HG03354 (cell line): ENCODE data around the gene GTF2A2.
"Not testable (repeated sequence)": the region's sequence is repeated elsewhere in the genome, so short reads cannot be mapped to it uniquely, and the experiment has no call there.

Experiments
- ATAC-seq: cut with Tn5 transposase; IDR thresholded peaks from one replicate; pipeline ENCODE4 v1.9.1; 2021; ENCODE audit warnings: mild to moderate bottlenecking; ENCODE audit not compliant: unreplicated experiment, poor library complexity, severe bottlenecking

GTF2A2 gene, protein sequence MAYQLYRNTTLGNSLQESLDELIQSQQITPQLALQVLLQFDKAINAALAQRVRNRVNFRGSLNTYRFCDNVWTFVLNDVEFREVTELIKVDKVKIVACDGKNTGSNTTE

DNA sequence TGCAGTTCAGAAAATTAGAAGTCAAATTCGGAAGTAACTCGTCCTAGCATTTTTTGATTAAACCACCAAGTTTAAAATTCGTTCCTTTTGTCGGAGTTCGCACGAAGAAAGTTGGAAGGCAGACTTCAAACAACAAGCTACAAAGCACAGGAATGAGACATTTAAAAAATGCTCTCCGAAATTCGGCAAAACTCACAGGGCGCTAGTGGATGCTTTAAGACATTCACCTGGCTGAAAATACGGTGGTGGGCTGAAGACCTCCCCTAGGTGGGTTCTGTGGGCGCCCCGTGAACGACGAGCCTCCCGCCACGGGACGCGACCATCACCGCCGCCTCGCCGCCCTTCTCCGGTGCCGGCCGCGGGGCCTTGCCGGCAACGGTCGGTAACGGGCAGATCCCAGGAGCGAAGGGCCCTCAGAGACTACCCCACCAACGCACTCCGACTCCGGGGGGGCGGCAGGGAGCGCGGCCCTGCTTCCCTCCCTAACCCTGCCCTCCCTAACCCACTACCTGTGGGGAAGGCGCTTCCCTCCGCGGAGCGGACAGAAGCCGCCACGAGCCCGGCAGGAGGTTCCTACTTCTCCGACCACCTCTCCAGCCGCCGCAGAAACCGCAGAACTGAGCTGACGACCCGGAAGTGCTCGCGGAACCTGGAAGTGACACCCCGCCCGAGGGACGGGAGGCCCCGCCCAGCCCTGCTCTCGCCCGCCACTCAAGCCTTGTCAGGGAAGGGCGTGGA is at the start of gene GTF2A2:
Gene GTF2A2, minus strand, starts transcription at position 619 of the 738 bp plus-strand sequence. CDS start 5,238 bp downstream, outside the sequence.
- ATAC-seq = peak; percentile 99

DNA sequence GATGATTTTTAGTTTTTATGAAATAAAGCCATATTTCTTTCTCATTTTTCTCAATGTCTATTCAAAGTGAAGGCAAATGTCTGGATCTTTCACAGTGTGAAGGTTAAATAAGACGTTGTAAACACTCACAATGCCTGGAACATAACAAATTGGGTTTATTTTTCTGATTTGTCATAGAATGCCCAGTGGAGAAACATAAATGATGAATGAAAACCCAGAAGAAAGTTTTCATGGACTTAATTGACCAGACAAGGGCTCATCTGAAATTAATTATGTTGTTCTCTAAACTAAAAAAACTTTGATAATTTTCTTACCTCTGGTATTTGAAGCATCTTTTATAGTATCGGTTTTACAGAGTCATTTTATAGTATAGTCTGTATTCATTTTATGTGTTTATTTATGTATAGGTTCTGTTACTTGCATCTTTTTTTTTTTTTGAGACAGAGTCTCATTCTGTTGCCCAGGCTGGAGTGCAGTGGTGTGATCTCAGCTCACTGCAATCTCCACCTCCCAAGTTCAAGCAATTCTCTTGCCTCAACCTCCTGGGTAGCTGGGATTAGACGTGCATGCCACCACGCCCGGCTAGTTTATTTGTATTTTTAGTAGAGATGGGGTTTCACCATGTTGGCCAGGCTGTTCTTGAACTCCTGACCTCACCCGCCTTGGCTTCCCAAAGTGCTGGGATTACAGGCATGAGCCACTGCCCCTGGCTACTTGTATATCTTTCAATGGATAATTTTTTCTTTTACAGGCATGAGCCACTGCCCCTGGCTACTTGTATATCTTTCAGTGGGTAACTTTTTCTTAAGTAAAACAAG is 46.9 kb upstream of the GTF2A2 start:
- no peak for ATAC-seq

DNA sequence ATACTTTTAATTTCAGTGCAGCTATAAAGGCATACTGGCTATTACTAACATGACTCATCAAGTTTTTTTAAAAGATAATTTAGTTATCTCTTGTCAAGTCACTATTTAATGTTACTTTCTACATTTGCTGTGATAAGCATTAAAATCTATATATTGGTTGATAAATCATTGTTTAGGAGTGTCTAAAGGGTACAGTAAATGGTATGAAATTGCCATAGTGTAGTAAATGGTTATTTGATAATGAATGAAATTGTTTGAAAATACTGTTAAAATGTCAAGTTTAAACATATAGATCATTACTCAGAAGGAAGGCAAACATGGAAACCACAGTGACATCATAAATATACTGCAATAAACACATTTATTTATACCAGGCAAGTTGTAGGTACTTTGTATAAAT is 45.0 kb upstream of the GTF2A2 start:
- no peak for ATAC-seq

DNA sequence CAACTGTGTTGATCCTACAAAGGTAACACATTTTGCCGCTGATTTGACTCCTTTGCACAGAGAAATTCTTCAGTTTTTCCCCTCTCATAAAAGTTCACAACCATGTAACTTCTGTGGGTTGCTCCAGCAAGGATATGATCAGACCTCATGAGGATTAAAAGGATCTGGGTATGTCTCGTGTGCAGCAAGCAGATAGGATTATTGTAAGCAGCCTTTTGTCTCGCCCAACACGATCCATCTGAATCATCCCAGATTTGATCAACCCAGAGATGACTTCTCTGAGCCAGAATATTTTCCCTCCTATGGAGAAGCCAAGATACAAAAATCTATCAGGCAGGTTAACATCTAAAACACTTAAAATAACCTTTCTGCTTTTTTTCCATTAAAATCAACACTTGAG is 44.6 kb upstream of the GTF2A2 start:
- no peak for ATAC-seq

DNA sequence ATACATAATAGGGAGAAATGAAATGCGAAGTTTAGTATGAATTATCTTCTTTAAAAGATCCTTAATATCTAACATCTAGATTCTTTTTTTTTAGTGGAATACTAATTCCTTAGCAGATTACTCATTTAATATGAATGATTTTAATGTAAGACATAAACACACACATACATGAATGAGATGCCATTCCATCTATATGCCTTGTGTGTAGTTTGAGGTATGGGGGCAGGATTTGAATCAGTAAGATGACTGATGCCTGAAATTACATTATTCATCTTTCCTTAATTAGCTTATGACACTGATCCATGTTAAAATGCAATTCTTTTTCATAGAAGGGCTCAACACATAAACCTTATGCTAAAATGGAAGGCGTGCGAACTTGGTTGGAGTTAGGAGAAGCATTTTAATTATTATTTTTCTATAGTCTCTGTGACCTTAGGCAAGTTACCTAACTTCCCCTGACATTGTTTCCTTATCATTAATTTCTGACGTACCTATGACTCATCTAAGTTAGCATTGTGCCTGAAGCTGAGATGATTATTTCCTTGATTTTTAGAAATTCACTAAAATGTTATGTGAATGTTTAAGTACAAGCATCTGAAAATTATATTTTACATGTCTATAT is 42.6 kb upstream of the GTF2A2 start:
- ATAC-seq = no peak

DNA sequence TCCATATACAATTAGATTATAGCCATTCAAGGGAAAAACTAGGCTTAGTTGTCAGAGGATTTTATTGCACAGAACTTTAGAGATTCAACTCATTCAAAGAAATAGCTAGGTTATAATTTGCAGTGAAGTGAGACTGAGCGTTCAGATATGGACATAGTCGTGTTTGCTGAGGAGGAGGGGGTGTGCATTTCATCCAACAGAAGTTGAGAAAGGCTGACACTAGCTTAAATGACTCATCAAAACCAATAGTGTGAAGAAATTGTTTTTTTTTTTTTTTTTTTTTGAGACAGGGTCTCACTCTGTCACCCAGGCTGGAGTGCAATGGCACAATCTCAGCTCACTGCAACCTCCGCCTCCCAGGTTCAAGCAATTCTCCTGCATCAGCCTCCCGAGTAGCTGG is 40.8 kb upstream of the GTF2A2 start:
- not testable (repeated sequence) for ATAC-seq

DNA sequence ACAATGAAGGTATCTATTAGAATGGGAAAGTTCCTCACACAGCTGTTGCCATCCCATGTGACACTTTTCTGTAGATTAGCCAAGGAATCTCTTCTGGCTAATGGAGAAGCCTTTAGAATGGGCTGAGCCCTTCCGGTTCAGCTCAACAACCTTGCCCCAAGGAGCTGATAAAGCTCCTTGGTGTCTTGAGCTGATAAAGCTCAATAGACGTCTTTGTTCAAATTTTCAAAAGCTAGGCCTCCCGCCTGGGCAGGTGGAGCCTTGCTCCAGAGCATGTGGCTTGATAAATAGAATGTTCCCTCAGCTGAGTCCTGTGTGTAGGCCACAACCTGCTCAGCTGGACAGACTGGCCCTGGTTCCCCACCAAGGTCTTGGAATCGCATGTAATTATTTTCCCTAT is 39.0 kb upstream of the GTF2A2 start:
- ATAC-seq = no peak

DNA sequence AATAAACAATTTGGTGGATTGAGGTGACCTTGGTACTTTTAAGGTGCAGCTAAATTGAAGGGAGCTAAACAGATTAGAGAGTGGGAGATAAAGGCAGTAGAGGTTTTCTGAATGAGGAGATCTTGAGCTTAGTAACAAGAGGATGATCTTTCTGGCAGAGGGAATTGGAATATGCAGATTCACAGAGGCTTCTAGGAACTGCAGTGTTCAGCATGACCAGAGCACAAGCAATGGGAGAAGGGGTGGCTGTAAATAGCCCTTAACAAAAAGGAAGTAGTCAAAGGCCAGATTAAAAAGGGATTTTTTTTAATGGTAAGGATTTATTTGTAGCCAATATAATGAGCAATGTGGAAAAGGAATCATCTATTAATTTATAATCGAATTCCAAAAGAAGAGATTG is 37.5 kb upstream of the GTF2A2 start:
- ATAC-seq = no peak

DNA sequence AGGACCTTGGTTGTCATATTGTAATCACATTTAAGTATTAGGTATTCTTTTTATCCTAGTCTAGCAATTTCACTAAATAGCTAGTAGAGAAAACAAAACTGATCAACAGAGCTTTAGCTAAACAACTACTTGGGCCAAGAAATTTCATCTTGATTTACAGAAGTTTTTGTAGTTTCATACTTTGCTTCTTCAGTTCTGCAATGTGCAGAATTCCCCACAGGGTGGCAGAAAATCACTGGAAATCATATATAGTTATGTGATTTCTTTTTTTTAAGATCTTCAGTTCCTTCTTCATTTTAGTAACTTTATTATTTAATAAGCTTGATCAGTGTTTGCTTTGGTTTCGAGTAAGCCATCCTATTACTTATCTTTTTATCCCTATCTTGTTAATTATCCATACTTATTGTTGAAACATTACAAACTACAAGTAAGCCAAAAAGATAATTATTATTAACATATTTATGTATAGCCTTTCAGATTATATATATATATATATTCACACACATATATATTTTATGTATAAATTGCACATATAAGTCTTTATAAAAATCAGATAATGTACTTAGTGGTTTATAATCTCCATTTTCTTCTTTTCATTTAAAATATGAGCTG is 34.0 kb upstream of the GTF2A2 start:
- ATAC-seq = no peak

DNA sequence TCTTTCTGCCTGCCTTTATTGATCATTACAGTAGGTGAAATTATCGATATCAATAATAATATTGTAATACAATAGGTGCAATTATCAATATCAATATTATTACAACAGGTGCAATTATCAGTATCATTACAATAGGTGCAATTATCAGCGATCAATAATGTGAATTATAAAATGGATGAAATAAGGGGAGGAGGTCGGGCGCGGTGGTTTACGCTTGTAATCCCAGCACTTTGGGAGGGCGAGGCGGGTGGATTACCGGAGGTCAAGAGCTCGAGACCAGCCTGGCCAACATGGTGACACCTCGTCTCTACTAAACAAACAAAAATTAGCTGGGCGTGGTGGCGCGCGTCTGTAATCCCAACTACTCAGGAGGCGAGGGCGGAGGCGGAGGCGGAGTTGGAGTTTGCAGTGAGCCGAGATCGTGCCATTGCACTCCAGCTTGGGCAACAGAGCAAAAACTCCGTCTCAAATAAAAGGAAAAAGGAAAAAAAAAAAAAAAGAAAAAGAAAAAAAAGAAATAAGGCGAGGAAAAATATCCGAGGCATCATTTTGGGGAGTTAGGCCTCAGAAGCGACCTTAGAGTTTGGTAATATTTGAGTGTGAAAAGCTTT is 32.4 kb upstream of the GTF2A2 start:
- no peak for ATAC-seq

DNA sequence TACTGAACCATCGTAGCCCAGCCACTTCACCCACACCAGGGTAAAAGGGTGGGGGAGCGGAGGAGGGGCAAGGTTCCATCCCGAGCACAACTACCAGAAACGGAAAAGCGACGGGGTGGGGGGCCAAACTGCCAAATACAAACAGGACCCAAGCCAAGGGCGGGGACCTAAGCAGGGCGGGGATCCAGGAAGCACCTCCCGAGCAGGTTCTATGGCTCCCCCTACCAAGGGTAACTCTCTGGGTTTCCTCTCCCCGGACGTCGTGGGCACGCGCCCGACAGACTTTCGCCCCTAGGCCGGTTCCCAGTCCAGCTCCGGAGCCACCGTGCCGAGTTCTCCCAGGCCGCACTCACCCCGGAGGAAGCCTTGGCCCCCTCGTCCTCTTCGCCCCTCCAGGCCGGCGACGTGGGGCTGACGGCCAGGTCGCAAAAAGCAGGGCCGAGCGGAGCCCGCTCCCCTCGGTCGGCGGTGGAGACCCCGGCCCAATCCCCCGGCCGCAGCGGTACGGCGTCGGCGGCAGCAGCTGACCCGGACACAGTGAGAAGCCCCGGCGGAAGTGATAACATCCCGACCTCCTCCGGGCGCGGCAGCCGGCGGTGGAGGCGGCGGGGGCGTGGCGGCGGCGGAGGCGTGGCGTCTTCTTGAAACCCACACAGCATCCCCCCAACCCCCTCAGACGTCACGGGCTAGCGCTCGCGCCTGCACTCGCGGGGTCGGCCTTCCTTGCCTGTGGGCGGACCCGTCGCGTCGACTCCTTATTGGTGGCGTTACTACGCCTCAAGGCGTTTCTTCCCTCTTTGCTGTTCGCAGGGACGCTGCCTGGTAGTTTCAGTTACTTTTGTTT is 31.7 kb upstream of the GTF2A2 start, which contains the start of gene BNIP2:
Gene BNIP2, minus strand, starts transcription at position 539 of the 844 bp plus-strand sequence. CDS start 6,863 bp downstream, outside the sequence.
- ATAC-seq = peak; percentile 86

DNA sequence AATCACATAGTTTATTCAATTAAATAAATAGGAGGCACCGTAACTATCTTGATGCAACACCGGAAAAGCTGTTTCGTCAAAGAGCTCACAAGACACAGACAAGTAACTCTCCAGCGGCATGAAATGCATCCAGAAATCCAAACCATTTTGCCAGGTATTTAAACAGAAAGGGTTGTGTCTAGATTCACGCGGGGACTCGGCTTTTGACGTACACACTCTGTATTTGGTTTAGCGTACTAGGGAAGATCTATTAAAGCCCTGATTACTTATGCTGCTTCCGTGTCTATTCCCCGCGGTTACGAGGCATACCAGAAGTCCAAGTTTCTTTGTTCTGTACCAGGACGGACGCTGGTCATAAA is 31.1 kb upstream of the GTF2A2 start:
- peak; percentile 2 for ATAC-seq

DNA sequence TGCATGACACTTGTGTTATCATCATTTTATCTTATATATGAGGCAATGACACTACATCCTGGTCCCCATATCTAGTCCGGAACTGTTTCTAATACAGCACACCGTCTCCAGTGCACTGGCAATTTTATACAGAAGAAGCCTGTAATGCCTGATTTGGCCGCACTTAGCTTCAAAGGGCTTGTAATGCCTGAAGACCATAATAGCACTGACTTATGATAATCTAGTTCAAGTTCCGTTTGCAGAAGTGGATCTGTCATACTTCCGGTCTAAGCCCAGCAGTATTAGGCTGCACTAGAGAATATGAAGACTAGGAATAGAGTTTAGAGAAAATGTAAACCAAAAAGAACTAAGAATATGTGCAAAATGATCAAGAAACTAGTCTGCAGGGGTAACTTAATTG is 30.5 kb upstream of the GTF2A2 start:
- peak; percentile 32 for ATAC-seq

DNA sequence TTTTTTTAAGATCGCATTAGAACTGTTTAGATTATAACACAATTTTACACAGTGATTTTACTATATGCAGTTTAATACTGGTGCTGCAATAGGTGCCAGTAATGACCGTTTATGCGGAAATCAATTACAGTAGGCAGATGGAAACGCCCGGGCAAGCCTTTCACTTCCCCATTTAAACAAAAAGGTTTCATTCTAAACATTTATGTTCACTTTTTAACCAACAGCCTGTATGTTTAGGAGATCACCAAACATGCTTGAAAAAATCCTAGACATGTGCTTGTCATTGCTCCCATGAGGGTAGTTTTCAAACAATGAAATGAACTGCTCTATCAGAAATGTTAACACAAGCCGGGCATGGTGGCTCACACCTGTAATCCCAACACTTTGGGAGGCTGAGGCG is 29.1 kb upstream of the GTF2A2 start:
- no peak for ATAC-seq

DNA sequence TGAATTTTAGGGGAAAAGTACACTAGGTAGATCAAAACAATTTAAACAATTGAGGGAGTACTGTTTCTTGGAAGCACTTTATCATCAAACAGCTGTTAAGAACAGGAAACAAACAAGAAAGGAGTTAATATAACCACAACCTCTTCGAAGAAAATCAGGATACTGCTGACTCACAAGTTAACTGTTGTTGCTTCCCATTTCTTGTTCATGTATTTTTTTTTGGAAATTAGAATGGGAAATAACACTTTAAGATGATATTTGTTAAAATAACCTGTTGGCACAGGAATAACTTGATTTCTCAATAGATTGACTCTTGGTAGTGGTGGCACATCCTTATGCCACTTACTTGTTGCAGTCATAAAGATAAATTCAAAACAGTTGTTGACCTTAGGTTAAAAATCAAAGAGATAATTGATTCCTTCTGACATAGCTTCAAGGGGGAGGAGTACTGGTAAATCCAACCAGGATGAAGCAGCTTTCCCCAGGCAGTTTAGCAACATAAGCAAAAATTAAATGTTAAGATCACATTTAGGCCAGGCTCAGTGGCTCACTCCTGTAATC is 28.5 kb upstream of the GTF2A2 start:
- no peak for ATAC-seq

DNA sequence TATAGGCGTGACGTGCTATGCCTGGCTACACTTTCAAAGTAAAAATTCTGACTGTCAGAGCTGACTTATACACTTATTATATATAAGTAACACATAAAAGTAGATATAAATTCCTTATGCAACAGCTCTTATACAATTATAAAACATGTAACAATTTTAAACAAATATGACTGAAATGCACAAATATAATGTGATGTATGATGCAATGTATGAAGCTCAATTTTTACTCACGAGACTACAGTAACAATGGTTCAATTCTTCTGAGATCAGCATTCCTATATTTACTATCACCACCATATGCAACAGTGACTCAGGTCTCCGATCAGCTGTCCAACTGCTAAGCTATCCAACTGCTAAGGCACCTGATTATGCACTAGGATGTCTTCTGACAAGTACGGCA is 23.6 kb upstream of the GTF2A2 start:
- ATAC-seq = no peak

DNA sequence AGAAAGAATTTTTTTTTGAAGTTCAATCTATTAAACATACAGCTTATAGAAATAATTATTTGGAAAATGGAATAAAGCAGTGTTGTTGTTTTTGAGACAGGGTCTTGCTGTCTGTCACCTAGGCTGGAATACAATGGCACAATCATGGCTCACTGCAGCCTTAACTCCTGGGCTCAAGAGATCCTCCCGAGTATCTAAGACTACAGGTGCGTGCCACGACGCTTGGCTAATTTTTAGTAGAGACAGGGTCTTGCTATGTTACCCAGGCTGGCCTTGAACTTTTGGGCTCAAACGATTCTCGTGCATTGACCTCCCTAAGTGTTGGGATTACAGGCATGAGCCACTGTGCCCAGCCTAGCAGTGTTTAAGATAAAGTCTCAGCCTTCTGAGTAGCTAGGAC is 23.0 kb upstream of the GTF2A2 start:
- ATAC-seq = no peak

DNA sequence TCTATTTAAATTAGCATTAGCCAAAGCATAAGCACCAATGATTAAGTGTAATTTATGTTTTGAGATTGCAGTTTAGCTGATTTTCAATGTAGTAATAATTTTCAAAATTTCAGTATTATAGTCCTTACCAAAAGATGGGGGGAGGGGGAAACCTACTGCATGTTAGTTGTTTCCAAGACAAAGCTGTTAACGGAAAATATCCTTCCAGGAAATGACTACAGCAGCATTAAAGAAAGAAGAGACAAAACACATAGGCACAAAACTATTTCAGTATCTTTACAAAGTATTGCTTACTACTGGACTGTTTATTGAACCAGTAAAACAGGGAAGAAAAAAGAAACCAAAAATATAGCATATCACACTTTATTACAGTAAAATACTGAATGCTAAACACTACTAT is 21.3 kb upstream of the GTF2A2 start:
- ATAC-seq = no peak
